Sigmoid colon (tissue), 4 donors: ENCODE measurements around the gene IL2.

Source experiments
- CTCF ChIP-seq, 4 experiments: fragments of 450-650 bp in 3 of 4; fragments of 200-600 bp in 1 of 4; IDR thresholded peaks; one replicate each; pipeline ENCODE4 v1.5.1; 2016 to 2019; ENCODE audit warnings: antibody characterized with exemption in 4 of 4, mild to moderate bottlenecking in 3 of 4, moderate library complexity in 2 of 4
- POLR2AphosphoS5 ChIP-seq, 4 donors: sonication (generic); formaldehyde crosslinking; IDR thresholded peaks; one replicate each; pipeline ENCODE4 v1.6.1; 2017; ENCODE audit warnings: antibody characterized with exemption in 4 of 4

GRCh38 chr4:122479935-122480416, 23.5 kb upstream of the IL2 start:
- no peak for TF ChIP-seq POLR2AphosphoS5 (IDR thresholded peaks at IDR 0.05)
- no peak for TF ChIP-seq CTCF (IDR thresholded peaks at IDR 0.05)
